Adrenal gland (tissue), 5 donors: ENCODE measurements around the gene SRSF11.

Experiments used
- CTCF ChIP-seq, 6 experiments: fragments of 450-650 bp in 4 of 6; fragments of 200-600 bp in 2 of 6; sonication (generic) in 1 of 6; IDR thresholded peaks; 1 replicate in 5 of 6; 2 replicates in 1 of 6; pipeline versions ENCODE4 v1.5.1 to v1.8.0; 2016 to 2021; ENCODE audit warnings: antibody characterized with exemption in 6 of 6, mild to moderate bottlenecking in 2 of 6, moderate library complexity in 1 of 6
- POLR2A ChIP-seq, 2 donors: fragments of 450-650 bp; IDR thresholded peaks; one replicate each; pipeline ENCODE4 v1.6.1; 2017; ENCODE audit warnings: antibody characterized with exemption in 2 of 2, mild to moderate bottlenecking in 2 of 2, moderate library complexity in 1 of 2
- donor health status: DM: no; HTN: no; CAD: no.

GRCh38 chr1:70228670-70229069, 7.5 kb downstream of the SRSF11 start:
- TF ChIP-seq CTCF (IDR thresholded peaks at IDR 0.05) (no peak), POLR2A (IDR thresholded peaks at IDR 0.05) (no peak)
